HG02642 (cell line): ENCODE results near the gene CATSPERZ.

Experiments
- ATAC-seq: cut with Tn5 transposase; IDR thresholded peaks from one replicate; pipeline ENCODE4 v1.9.1; 2021; ENCODE audit warnings: mild to moderate bottlenecking; ENCODE audit not compliant: unreplicated experiment, poor library complexity

The CATSPERZ gene

GRCh38 chr11:64284048-64284961 is 15.9 kb upstream of the CATSPERZ start, which contains the start of gene BAD:
Gene BAD, minus strand, starts transcription at chr11:64284665. Its CDS starts 297 bp downstream, at chr11:64284368.
- ATAC-seq, result peak; percentile 69

GRCh38 chr11:64284962-64285884 is 14.9 kb upstream of the CATSPERZ start, which contains the start of gene GPR137:
Gene GPR137, plus strand, starts transcription at chr11:64285848. Its CDS starts 677 bp downstream, at chr11:64286525.
- peak; percentile 64 for ATAC-seq

- peak; percentile 1 for ATAC-seq
Observed at GRCh38 chr11:64285885-64286800, 14.0 kb upstream of the CATSPERZ start.

GRCh38 chr11:64286801-64287159 is 13.4 kb upstream of the CATSPERZ start:
- ATAC-seq, result no peak

GRCh38 chr11:64287676-64288352 is 12.3 kb upstream of the CATSPERZ start:
- ATAC-seq, result no peak

- ATAC-seq, result no peak
Observed at GRCh38 chr11:64288353-64288750, 11.8 kb upstream of the CATSPERZ start.

GRCh38 chr11:64289002-64289564 is 11.1 kb upstream of the CATSPERZ start:
- no peak for ATAC-seq

- ATAC-seq, result no peak
Observed at GRCh38 chr11:64290352-64291261, 9.6 kb upstream of the CATSPERZ start.

GRCh38 chr11:64291262-64291751 is 8.9 kb upstream of the CATSPERZ start, which contains the start of gene KCNK4:
Gene KCNK4, plus strand, starts transcription at chr11:64291302. Its CDS starts 1,717 bp downstream, at chr11:64293019.
- ATAC-seq, result no peak

- no peak for ATAC-seq
Observed at GRCh38 chr11:64291752-64292459, 8.3 kb upstream of the CATSPERZ start.

GRCh38 chr11:64292460-64293254 is 7.5 kb upstream of the CATSPERZ start:
- ATAC-seq, result no peak

- no peak for ATAC-seq
Observed at GRCh38 chr11:64294774-64295173, 5.4 kb upstream of the CATSPERZ start.

- no peak for ATAC-seq
Observed at GRCh38 chr11:64295760-64296159, 4.4 kb upstream of the CATSPERZ start.

- no peak for ATAC-seq
Observed at GRCh38 chr11:64296236-64296635, 3.9 kb upstream of the CATSPERZ start.

- ATAC-seq, result no peak
Observed at GRCh38 chr11:64296830-64297698, 3.1 kb upstream of the CATSPERZ start.
